Measurements from ENCODE around the gene CDH23. TPM values are rescaled to one million over a fixed set of nuclear protein-coding genes. Genes with fewer than 3 reads are reported as not detected.

CDH23 gene
- total RNA-seq, 1 donor: 0.81 TPM

DNA sequence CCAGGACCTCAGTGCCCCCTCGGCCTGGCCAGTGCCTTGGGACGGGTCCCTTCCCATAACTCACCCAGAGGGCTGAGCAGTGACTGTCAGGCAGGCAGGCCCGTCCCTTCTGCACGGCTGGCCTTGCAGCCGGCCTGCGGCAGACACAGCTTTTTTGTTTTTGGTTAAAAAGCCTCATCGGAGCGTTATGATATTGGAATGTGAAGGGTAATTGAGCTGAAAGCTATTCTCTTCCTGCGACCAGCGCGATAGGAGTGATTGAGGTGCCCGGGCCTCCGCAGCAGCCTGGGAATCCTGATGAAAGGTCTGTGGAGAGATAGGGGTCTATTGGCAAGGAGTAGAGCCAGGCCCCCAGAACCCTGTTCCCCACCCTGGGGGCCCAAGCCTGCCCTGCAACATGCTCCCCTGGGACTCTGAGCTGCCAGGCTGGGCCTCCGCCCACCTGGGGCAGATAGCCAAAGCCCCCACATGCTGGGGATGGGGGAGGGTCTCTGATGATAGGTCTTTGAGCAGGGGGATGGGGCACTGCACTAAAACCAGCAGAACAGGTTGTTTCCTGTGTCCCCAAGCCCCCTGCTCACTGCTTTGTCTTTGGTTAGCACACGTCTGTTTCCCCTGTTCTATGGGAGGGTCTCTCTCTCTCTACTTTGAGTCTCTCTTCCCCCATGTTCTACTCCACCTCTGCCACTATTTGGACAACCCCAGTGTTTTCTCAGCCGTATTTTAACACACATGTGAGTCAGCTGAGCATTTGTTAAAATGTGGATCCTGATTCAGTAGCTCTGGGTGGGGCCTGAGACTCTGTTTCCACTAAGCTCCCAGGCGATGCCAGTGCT, 131.9 kb downstream of the CDH23 start:
- no peak for DNase-seq (ENCODE audit: low read depth in 2 of 3, low spot score in 2 of 3)

- DNase-seq (ENCODE audit: low read depth in 2 of 3, low spot score in 2 of 3): no peak
Measured at GRCh38 chr10:71529207-71529827, 132.6 kb downstream of the CDH23 start.

DNA sequence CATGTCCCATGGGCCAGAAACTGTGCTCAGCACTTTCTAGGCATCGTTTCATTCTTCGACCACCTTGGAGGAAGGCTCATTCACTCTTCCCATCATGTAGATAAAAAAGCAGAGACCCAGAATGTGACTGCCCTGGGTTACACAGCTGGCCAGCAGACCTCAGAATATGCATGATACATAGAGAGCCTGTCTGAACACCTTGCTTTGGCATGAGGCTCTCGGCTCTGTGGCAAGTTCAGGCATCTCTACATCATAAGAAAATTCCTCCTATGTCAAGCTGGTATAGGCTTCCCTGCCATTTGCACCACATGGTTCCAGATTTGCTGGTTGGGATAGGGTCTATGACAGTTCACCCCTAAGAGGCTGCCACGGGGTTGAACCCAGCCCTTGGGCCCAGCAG, 134.1 kb downstream of the CDH23 start:
- DNase-seq (ENCODE audit: low read depth in 2 of 3, low spot score in 2 of 3): no peak

GRCh38 chr10:71531485-71532446, 135.0 kb downstream of the CDH23 start:
- DNase-seq (ENCODE audit: low read depth in 2 of 3, low spot score in 2 of 3): no peak

DNA sequence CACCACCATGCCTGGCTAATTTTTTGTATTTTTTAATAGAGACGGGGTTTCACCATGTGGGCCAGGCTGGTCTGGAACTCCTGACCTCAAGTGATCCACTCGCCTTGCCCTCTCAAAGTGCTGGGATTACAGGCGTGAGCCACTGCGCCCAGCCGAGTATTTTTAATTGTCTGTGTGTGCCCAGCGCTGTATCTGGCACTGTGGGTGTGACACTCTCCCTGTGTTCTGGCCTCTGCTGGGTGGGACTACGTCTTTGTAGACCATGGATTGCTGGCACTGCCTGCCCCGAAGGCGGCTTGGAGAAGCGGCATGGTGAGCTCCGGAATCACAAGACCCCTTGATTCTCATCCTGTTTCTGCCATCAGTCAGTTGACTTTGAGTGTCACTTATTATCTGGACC, 136.2 kb downstream of the CDH23 start:
- DNase-seq (ENCODE audit: low read depth in 2 of 3, low spot score in 2 of 3): no peak

DNA sequence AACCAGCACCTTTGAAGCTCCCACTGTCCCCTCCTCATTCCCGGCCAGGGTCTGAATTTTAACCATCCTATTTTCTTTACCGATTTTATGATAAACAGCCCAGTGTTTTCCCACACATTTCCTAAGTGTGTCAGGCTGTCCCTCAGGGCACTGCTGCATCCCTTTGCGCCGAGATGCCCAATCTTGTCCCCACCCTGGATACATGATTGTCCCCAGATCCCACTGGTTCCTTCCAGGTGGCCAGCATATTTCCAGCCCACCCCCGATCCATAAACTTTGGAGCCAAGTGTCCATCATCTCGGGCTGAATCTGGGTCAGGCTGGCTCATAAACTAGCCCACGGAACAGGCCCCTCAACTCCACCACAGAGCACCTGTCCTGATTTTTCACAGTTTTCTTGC, 137.2 kb downstream of the CDH23 start:
- no peak for DNase-seq (ENCODE audit: low read depth in 2 of 3, low spot score in 2 of 3)

GRCh38 chr10:71534568-71535194, 138.0 kb downstream of the CDH23 start:
- no peak for DNase-seq (ENCODE audit: low read depth in 2 of 3, low spot score in 2 of 3)

- DNase-seq (ENCODE audit: low read depth in 2 of 3, low spot score in 2 of 3): no peak
Measured at GRCh38 chr10:71536332-71536731, 139.6 kb downstream of the CDH23 start.

DNA sequence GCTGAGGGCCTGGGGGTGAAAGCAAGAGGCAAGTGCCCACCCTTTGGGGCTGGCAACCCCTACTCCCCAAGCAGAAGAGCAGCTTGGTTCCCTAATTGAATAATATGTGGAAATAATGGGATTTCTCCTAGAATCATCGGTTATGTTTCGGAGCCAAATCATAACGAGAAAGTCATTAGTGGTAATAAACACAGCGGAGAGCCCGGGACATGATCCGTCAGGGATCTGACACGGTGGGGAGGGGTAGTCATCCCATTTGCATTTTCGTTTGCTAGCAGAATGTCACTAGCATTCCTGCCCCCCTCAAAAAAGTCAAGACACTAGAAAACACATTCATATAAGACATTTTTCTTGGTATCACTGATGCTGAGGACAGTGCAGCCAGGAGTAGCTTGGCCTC, 140.4 kb downstream of the CDH23 start:
- no peak for DNase-seq (ENCODE audit: low read depth in 2 of 3, low spot score in 2 of 3)

GRCh38 chr10:71537681-71538080, 141.0 kb downstream of the CDH23 start:
- no peak for DNase-seq (ENCODE audit: low read depth in 2 of 3, low spot score in 2 of 3)

- no peak for DNase-seq (ENCODE audit: low read depth in 2 of 3, low spot score in 2 of 3)
Measured at GRCh38 chr10:71538608-71539260, 142.0 kb downstream of the CDH23 start.

DNA sequence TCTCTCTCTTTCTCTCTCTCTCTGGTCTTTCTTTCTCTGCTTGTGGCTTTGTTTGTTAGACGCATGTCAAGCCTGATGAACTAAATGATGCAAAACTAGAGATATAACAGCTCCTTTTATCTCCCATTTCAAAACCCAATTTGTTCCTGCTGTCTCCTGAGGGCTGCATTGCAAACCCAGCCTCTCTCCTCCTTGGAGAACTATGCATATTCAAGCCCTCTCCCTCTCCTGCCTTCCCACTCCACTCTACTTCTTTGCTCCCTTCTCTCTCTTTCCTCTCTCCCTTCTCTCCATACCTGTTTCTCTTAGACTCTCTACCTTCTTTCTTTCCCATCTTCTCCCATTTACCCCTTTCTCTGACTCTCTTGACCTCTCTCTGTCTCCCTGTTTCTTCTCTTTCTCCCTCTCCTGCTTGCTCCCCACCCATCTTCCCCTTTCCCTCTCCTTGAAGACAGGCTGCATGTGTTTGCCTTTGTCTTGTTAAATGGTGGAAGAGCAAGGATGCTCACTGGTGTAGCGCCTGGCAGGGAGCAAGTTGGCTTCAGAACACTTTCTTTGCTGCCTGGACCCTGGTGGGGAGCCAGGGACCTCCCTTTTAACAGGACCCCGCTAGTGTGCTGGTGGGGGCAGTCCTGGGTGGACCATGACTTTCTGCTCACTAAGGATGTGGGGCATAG, 142.9 kb downstream of the CDH23 start:
- no peak for DNase-seq (ENCODE audit: low read depth in 2 of 3, low spot score in 2 of 3)

DNA sequence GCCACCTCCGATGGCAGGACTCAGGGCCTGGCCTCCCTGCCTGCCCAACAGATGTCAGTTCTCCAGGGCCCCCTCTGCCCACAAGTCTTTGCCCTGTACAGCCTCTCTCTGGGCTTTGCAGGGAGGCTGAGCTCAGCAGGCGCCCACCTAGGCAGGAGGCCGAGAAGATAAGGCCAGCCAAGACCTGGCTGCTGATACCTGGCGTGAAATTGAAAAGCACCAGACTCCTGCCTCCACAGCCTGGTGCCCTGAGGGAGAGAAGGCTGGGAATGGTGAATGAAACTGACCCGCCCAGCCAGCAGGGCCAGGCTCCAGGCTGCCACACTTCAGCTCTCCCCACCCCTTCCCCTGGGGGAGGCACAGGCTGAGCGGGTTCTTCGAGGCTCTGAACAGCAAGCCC, 145.8 kb downstream of the CDH23 start:
- DNase-seq (ENCODE audit: low read depth in 2 of 3, low spot score in 2 of 3): no peak

- DNase-seq (ENCODE audit: low read depth in 2 of 3, low spot score in 2 of 3): no peak
Measured at GRCh38 chr10:71543608-71544170, 147.0 kb downstream of the CDH23 start.

DNA sequence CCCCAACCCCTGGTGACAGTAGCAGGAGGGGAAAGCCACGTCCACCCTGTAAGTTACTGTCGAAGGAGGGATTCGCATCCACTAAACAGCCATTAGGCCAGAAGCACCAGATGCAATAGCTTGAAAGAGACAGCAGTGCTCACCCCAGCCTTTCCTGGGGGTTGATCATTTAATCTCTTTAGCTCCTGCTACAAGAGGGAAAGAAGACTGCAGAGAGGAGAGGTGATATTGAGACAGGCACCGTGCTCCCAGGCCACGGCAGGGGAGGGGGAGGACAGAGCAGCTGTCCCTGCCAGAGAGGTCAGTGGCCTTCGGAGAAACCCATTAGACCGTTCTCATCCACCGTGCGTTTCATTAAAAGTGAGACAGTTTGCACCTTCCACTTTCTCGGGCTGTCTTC, 148.3 kb downstream of the CDH23 start:
- no peak for DNase-seq (ENCODE audit: low read depth in 2 of 3, low spot score in 2 of 3)

GRCh38 chr10:71546220-71546619, 149.5 kb downstream of the CDH23 start:
- no peak for DNase-seq (ENCODE audit: low read depth in 2 of 3, low spot score in 2 of 3)

DNA sequence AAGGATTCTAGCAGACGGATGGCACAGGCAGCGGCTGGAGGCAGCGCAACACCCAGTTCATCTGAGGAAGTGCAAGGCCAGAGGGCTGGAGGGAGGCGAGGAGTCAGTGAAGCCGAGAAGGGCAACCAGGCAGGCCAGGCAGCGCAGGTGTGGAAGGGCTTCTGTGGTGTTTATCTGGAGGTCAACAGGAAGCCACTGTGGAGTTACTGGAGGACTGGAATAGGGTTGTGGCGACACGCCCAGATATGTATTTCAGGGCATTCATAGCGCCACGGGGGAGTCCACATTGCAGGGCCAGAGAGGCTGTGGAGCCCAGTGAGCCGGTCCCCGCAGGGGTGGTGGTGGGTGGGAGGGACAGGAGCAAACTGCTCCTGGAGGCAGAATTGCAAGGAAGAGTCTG, 150.6 kb downstream of the CDH23 start:
- no peak for DNase-seq (ENCODE audit: low read depth in 2 of 3, low spot score in 2 of 3)

GRCh38 chr10:71547876-71548846, 151.4 kb downstream of the CDH23 start:
- DNase-seq (ENCODE audit: low read depth in 2 of 3, low spot score in 2 of 3): no peak

Measured in hematopoietic multipotent progenitor cell (in vitro differentiated cells).